Measurements from ENCODE around the gene ARHGAP21.

The ARHGAP21 gene

DNA sequence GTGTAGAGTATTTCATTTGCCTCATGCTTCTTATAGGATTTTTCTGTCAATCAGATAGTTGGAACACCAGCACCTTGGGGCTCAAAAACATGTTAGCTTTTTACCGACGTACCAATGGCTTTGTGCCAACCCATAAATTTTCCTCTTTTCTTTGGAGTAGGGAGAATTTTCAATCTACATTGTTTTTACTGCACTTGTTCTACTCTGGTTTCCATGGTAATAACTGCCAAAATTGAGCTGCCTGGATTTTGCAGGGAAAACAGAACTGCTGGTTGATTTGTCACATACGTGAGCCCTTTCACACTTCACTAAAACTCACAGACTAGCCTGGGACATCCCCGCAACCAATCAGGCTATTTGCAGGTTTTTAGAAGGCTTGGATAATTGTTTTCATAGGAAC is 189.7 kb downstream of the ARHGAP21 start:
- no peaks in the 10 kb centered on the region for H3K79me2 ChIP-seq (ENCODE audit: control insufficient read depth, low read length)

More for the DNA sequence above, 189.7 kb downstream of the ARHGAP21 start:
- Histone ChIP-seq H3K27ac (ENCODE audit: low read depth, low read length) (no peak overlapping the region), H3K4me1 (ENCODE audit: control insufficient read depth, low read length) (no peaks in the 10 kb centered on the region), H4K20me1 (ENCODE audit: control insufficient read depth, insufficient read depth, low read depth, low read length) (no peaks in the 10 kb centered on the region), H3K9me2 (replicated peaks; ENCODE audit: control insufficient read depth, low read length) (no peaks in the 10 kb centered on the region), H3K36me3 (ENCODE audit: control insufficient read depth, low read length) (no peaks in the 10 kb centered on the region), H3K4me2 (ENCODE audit: low read length) (no peak overlapping the region), H3K9me3 (ENCODE audit: control insufficient read depth, insufficient read depth, low read length) (no peaks in the 10 kb centered on the region), H3K4me3 (ENCODE audit: low read length) (no peak overlapping the region), H3K27me3 (ENCODE audit: control insufficient read depth, low read length) (no peaks in the 10 kb centered on the region), H3F3A (ENCODE audit: control insufficient read depth, insufficient read depth) (no peaks in the 10 kb centered on the region)
- TF ChIP-seq, protein P1, sequence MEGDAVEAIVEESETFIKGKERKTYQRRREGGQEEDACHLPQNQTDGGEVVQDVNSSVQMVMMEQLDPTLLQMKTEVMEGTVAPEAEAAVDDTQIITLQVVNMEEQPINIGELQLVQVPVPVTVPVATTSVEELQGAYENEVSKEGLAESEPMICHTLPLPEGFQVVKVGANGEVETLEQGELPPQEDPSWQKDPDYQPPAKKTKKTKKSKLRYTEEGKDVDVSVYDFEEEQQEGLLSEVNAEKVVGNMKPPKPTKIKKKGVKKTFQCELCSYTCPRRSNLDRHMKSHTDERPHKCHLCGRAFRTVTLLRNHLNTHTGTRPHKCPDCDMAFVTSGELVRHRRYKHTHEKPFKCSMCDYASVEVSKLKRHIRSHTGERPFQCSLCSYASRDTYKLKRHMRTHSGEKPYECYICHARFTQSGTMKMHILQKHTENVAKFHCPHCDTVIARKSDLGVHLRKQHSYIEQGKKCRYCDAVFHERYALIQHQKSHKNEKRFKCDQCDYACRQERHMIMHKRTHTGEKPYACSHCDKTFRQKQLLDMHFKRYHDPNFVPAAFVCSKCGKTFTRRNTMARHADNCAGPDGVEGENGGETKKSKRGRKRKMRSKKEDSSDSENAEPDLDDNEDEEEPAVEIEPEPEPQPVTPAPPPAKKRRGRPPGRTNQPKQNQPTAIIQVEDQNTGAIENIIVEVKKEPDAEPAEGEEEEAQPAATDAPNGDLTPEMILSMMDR (IDR thresholded peaks at IDR 0.05; ENCODE audit: low read depth, low read length, poor library complexity, severe bottlenecking): no peak
- no peak for TF ChIP-seq EZH2phosphoT487 (IDR thresholded peaks at IDR 0.05; ENCODE audit: borderline replicate concordance, low read length)

Data from DOHH2 (cell line).